Stomach smooth muscle (tissue), 2 donors: ENCODE measurements around the gene PROZ.

Source experiments
- H3K27ac ChIP-seq: one replicate; pipeline ENCODE4 v1.7.0; 2013; ENCODE audit warnings: mild to moderate bottlenecking, low read length, inconsistent platforms
- H3K27me3 ChIP-seq, 2 donors: one replicate each; pipeline ENCODE4 v1.7.0; 2013; ENCODE audit warnings: low read length in 2 of 2; ENCODE audit not compliant: insufficient read depth in 2 of 2, control insufficient read depth in 1 of 2
- H3K36me3 ChIP-seq, 2 donors: one replicate each; pipeline ENCODE4 v1.7.0; 2013; ENCODE audit warnings: low read length in 2 of 2; ENCODE audit not compliant: control insufficient read depth in 2 of 2, insufficient read depth in 2 of 2
- H3K4me1 ChIP-seq: one replicate; pipeline ENCODE4 v1.7.0; 2013; ENCODE audit warnings: low read length; ENCODE audit not compliant: control insufficient read depth, insufficient read depth
- H3K4me3 ChIP-seq, 2 donors: one replicate each; pipeline ENCODE4 v1.7.0; 2013; ENCODE audit warnings: low read length in 2 of 2
- H3K9ac ChIP-seq, 2 donors: one replicate each; pipeline ENCODE4 v1.7.0; 2013; ENCODE audit warnings: low read length in 2 of 2, mild to moderate bottlenecking in 1 of 2
- H3K9me3 ChIP-seq, 2 donors: one replicate each; pipeline ENCODE4 v1.7.0; 2013; ENCODE audit warnings: low read length in 2 of 2; ENCODE audit not compliant: control insufficient read depth in 2 of 2
- donor health status: healthy.
- donor health status: Pancreatic carcinoma.

The PROZ gene

GRCh38 chr13:113169277-113170272 lies 11.1 kb downstream of the PROZ start:
- Histone ChIP-seq H3K27ac (no peak overlapping the region), H3K4me1 (no peaks in the 10 kb centered on the region), H3K9ac (no peak overlapping the region), H3K36me3 (peaks cover 16 to 25% of the 10 kb centered on the region in 2 donors), H3K27me3 (no peaks in the 10 kb centered on the region), H3K9me3 (no peaks in the 10 kb centered on the region), H3K4me3 (no peak overlapping the region)

- no peak overlapping the region for H3K9ac ChIP-seq
- H3K27ac ChIP-seq: no peak overlapping the region
- H3K9me3 ChIP-seq: no peaks in the 10 kb centered on the region
- H3K4me3 ChIP-seq: no peak overlapping the region
- H3K27me3 ChIP-seq: no peaks in the 10 kb centered on the region
- peaks cover 25 to 31% of the 10 kb centered on the region in 2 donors for H3K36me3 ChIP-seq
- no peaks in the 10 kb centered on the region for H3K4me1 ChIP-seq
These were observed 12.1 kb downstream of the PROZ start for GRCh38 chr13:113170511-113170910.

GRCh38 chr13:113171250-113172125 lies 13.0 kb downstream of the PROZ start:
- Histone ChIP-seq H3K4me3 (no peak overlapping the region), H3K36me3 (peaks cover 32 to 39% of the 10 kb centered on the region in 2 donors), H3K27me3 (no peaks in the 10 kb centered on the region), H3K27ac (no peak overlapping the region), H3K9ac (no peak overlapping the region), H3K4me1 (no peaks in the 10 kb centered on the region), H3K9me3 (no peaks in the 10 kb centered on the region)

- H3K27me3 ChIP-seq: no peaks in the 10 kb centered on the region
- H3K27ac ChIP-seq: no peak overlapping the region
- H3K4me1 ChIP-seq: no peaks in the 10 kb centered on the region
- H3K9ac ChIP-seq: no peak overlapping the region
- no peak overlapping the region for H3K4me3 ChIP-seq
- no peaks in the 10 kb centered on the region for H3K9me3 ChIP-seq
- H3K36me3 ChIP-seq: peaks cover 32 to 45% of the 10 kb centered on the region in 2 donors
These were observed 14.0 kb downstream of the PROZ start for GRCh38 chr13:113172419-113172926.

- H3K36me3 ChIP-seq: peaks cover 59 to 69% of the 10 kb centered on the region in 2 donors
- no peak overlapping the region for H3K4me3 ChIP-seq
- H3K4me1 ChIP-seq: no peaks in the 10 kb centered on the region
- no peaks in the 10 kb centered on the region for H3K27me3 ChIP-seq
- no peak overlapping the region for H3K9ac ChIP-seq
- H3K9me3 ChIP-seq: no peaks in the 10 kb centered on the region
- no peak overlapping the region for H3K27ac ChIP-seq
These were observed 17.8 kb downstream of the PROZ start for GRCh38 chr13:113176280-113176679.

GRCh38 chr13:113176822-113177221 lies 18.4 kb downstream of the PROZ start:
- no peaks in the 10 kb centered on the region for H3K4me1 ChIP-seq
- no peak overlapping the region for H3K27ac ChIP-seq
- no peaks in the 10 kb centered on the region for H3K9me3 ChIP-seq
- peaks cover 53 to 67% of the 10 kb centered on the region in 2 donors for H3K36me3 ChIP-seq
- H3K27me3 ChIP-seq: no peaks in the 10 kb centered on the region
- H3K9ac ChIP-seq: no peak overlapping the region
- no peak overlapping the region for H3K4me3 ChIP-seq

- peaks cover 57 to 61% of the 10 kb centered on the region in 2 donors for H3K36me3 ChIP-seq
- H3K9ac ChIP-seq: no peak overlapping the region
- H3K9me3 ChIP-seq: no peaks in the 10 kb centered on the region
- H3K4me3 ChIP-seq: no peak overlapping the region
- no peaks in the 10 kb centered on the region for H3K27me3 ChIP-seq
- H3K27ac ChIP-seq: no peak overlapping the region
- no peaks in the 10 kb centered on the region for H3K4me1 ChIP-seq
These were observed 19.8 kb downstream of the PROZ start for GRCh38 chr13:113178070-113178895.

GRCh38 chr13:113178896-113179167 lies 20.4 kb downstream of the PROZ start:
- Histone ChIP-seq H3K9ac (no peak overlapping the region), H3K4me3 (no peak overlapping the region), H3K27ac (no peak overlapping the region), H3K9me3 (no peaks in the 10 kb centered on the region), H3K36me3 (peaks cover 59 to 66% of the 10 kb centered on the region in 2 donors), H3K27me3 (no peaks in the 10 kb centered on the region), H3K4me1 (no peaks in the 10 kb centered on the region)

- no peak overlapping the region for H3K4me3 ChIP-seq
- no peak overlapping the region for H3K27ac ChIP-seq
- H3K27me3 ChIP-seq: no peaks in the 10 kb centered on the region
- H3K9me3 ChIP-seq: no peaks in the 10 kb centered on the region
- peaks cover 57 to 64% of the 10 kb centered on the region in 2 donors for H3K36me3 ChIP-seq
- H3K4me1 ChIP-seq: no peaks in the 10 kb centered on the region
- H3K9ac ChIP-seq: no peak overlapping the region
These were observed 21.2 kb downstream of the PROZ start for GRCh38 chr13:113179374-113180230.
